SK-N-SH treated with all-trans-retinoic acid at 6 μM for 48 hours (cell line): ENCODE data around the gene WDR31.

Source experiments
- CREB5 ChIP-seq: fragments of 250-450 bp; sonication (Bioruptor Pico); IDR thresholded peaks from 2 replicates; pipeline ENCODE4 v1.5.1; 2020; ENCODE audit warnings: low read depth, mild to moderate bottlenecking, moderate library complexity
- POU6F1 ChIP-seq: fragments of 250-450 bp; sonication (Bioruptor Pico); IDR thresholded peaks from 2 replicates; pipeline ENCODE4 v1.8.0; 2021; ENCODE audit warnings: low read depth, mild to moderate bottlenecking, moderate library complexity, borderline replicate concordance
- ZC3H10 ChIP-seq: fragments of 250-450 bp; sonication (Bioruptor Pico); IDR thresholded peaks from 2 replicates; pipeline ENCODE4 v1.5.1; 2021; ENCODE audit warnings: mild to moderate bottlenecking, moderate library complexity
- ZFP3 ChIP-seq: fragments of 250-450 bp; sonication (Bioruptor Pico); IDR thresholded peaks from 2 replicates; pipeline ENCODE4 v1.5.0; 2020; ENCODE audit warnings: mild to moderate bottlenecking, moderate library complexity
- TF ChIP-seq, protein P1 (sequence below): fragments of 250-450 bp; sonication (Bioruptor Pico); IDR thresholded peaks from 2 replicates; pipeline ENCODE4 v1.8.0; 2020; ENCODE audit warnings: mild to moderate bottlenecking, moderate library complexity, borderline replicate concordance

DNA sequence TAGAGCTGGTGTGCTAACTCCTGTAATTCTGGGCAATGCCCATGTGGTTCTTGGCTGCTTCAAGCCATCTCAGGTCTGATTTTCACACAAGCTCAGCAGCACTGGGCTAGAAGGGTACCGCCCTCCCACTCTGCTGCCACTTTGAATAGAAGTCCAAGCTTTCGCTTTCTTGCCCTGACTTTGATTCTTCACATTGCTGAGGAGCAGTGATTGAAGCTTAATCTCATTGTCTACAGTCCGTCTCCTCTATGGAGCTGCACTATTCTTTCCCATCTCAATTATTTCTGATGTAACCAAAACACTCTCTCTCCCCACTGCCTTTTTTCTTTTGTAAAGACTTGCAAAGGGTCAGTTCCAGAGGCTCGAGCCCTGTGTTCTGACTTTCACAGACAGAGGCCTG lies 24.0 kb downstream of the WDR31 start:
- TF ChIP-seq, protein P1, sequence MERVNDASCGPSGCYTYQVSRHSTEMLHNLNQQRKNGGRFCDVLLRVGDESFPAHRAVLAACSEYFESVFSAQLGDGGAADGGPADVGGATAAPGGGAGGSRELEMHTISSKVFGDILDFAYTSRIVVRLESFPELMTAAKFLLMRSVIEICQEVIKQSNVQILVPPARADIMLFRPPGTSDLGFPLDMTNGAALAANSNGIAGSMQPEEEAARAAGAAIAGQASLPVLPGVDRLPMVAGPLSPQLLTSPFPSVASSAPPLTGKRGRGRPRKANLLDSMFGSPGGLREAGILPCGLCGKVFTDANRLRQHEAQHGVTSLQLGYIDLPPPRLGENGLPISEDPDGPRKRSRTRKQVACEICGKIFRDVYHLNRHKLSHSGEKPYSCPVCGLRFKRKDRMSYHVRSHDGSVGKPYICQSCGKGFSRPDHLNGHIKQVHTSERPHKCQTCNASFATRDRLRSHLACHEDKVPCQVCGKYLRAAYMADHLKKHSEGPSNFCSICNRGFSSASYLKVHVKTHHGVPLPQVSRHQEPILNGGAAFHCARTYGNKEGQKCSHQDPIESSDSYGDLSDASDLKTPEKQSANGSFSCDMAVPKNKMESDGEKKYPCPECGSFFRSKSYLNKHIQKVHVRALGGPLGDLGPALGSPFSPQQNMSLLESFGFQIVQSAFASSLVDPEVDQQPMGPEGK: no peak
- TF ChIP-seq ZC3H10 (CRISPR knock-in tag) (no peak), ZFP3 (CRISPR knock-in tag) (no peak), CREB5 (CRISPR knock-in tag) (no peak), POU6F1 (CRISPR knock-in tag) (no peak)
